Measurements from ENCODE around the gene IDH3G. TPM values are rescaled to one million over a fixed set of nuclear protein-coding genes. Genes with fewer than 3 reads are reported as not detected.

The IDH3G gene
- total and polyA plus RNA-seq, 2 donors (not counting 3 experiments of a cell fraction or from before 2014, with no cell fraction given), result 57.7 to 116 TPM

DNA sequence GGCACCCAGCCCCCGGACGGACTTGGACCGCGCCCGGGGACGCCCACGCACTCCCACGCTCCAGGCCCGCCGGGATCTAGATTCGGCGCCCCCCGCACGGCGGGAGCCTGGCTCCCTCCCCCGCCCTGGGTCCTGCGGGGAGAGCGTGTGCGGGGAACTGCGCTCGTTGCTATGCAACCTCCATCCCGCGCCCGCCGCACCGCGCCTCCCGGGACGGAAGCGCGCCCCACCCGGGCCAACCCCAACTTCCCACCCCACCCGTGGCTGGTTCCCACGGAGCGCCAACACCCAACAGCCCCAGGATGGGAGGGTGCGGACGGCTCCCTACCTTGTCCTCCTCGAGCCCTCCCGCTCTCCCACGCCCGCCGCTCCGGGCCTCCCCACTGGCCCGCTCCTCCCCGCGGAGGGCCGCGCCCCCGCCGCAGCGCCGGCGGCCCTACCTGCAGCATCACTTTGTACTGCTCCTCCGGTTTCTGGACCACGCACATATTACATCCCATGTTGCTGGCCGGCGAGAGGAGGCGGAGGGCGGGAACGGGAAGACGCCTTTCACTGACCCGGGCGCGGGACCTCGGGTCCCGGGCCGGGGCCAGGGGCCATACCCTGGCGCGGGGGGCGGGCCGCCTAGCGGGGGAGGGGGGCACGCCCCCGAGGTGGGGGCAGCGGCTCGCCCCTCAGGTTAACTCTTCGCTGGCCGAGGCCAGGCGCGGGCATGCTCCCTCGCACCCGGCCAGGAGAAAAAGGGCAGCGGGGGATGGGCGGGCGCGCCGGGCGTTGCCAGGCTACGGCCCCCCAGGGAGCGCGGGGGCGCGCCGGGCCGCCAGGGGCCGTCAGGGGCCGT lies 35.8 kb upstream of the IDH3G start, which contains the start of gene PDZD4:
Gene PDZD4, minus strand, starts transcription at position 746 of the 841 bp plus-strand sequence. Its CDS starts 246 bp downstream, at position 500.
- TF ChIP-seq EZH2 (IDR thresholded peaks at IDR 0.05; ENCODE audit: borderline replicate concordance, low read depth, low read length, severe bottlenecking), result peak; percentile 72
- TF ChIP-seq FOS (IDR thresholded peaks at IDR 0.05; ENCODE audit: borderline replicate concordance, insufficient read depth, low read length), result no peak
- dilution Hi-C loops (cut with MboI; ENCODE audit: extremely low pct_ligation_motif_present, low sequenced_read_pairs) (no loop called here), intact Hi-C loops (cut with micrococcal nuclease) (no loop called here)
- Histone ChIP-seq H3K36me3 (ENCODE audit: control insufficient read depth in 2 of 2, extremely low read depth in 1 of 2, insufficient read depth in 2 of 2, low read length in 2 of 2) (no peaks in the 10 kb centered on the region), H3K4me3 (replicated peaks in 1 of 3; ENCODE audit: insufficient read depth in 1 of 3, low read depth in 1 of 3, low read length in 3 of 3) (no peak within 1 kb of the TSS), H3K4me1 (ENCODE audit: control insufficient read depth, extremely low read depth, insufficient read depth, low read length) (no peaks in the 10 kb centered on the region), H2AFZ (ENCODE audit: low read depth, low read length) (no peak within 1 kb of the TSS), H3K27ac (ENCODE audit: insufficient read depth, low read depth, low read length) (no peak within 1 kb of the TSS), H3K27me3 (ENCODE audit: control insufficient read depth in 2 of 2, insufficient read depth in 2 of 2, low read length in 2 of 2) (peaks cover 33 to 38% of the 10 kb centered on the region in 2 experiments), H3K79me2 (ENCODE audit: control insufficient read depth, insufficient read depth, low read length) (no peaks in the 10 kb centered on the region), H3K9me3 (replicated peaks; ENCODE audit: control insufficient read depth, insufficient read depth, low read length) (no peaks in the 10 kb centered on the region), H4K20me1 (replicated peaks; ENCODE audit: control insufficient read depth, extremely low read depth, insufficient read depth, low read length) (no peaks in the 10 kb centered on the region), H3K9me1 (replicated peaks; ENCODE audit: control insufficient read depth, extremely low read depth, insufficient read depth, low read length) (no peaks in the 10 kb centered on the region), H3K4me2 (ENCODE audit: insufficient read depth, low read length) (no peak within 1 kb of the TSS), H3K9ac (replicated peaks; ENCODE audit: extremely low read depth, insufficient read depth, low read length) (no peak within 1 kb of the TSS)
- CTCF ChIA-PET, result no interaction called here
- POLR2A ChIA-PET, result no interaction called here
- DNase-seq (ENCODE audit: low read depth, low spot score), result no peak
- BruUV-seq (replicated peaks), result no TSS peak
- no peak for FAIRE-seq

GRCh38 chrX:153829549-153829798 lies 35.3 kb upstream of the IDH3G start:
- Histone ChIP-seq H3K27me3 (ENCODE audit: control insufficient read depth in 2 of 2, insufficient read depth in 2 of 2, low read length in 2 of 2) (peaks cover 33 to 38% of the 10 kb centered on the region in 2 experiments), H4K20me1 (replicated peaks; ENCODE audit: control insufficient read depth, extremely low read depth, insufficient read depth, low read length) (no peaks in the 10 kb centered on the region), H3K4me1 (ENCODE audit: control insufficient read depth, extremely low read depth, insufficient read depth, low read length) (no peaks in the 10 kb centered on the region), H3K4me2 (ENCODE audit: insufficient read depth, low read length) (no peak overlapping the region), H3K36me3 (ENCODE audit: control insufficient read depth in 2 of 2, extremely low read depth in 1 of 2, insufficient read depth in 2 of 2, low read length in 2 of 2) (no peaks in the 10 kb centered on the region), H3K79me2 (ENCODE audit: control insufficient read depth, insufficient read depth, low read length) (no peaks in the 10 kb centered on the region), H3K4me3 (replicated peaks in 1 of 3; ENCODE audit: insufficient read depth in 1 of 3, low read depth in 1 of 3, low read length in 3 of 3) (no peak overlapping the region), H3K9ac (replicated peaks; ENCODE audit: extremely low read depth, insufficient read depth, low read length) (no peak overlapping the region), H3K9me3 (replicated peaks; ENCODE audit: control insufficient read depth, insufficient read depth, low read length) (no peaks in the 10 kb centered on the region), H2AFZ (ENCODE audit: low read depth, low read length) (no peak overlapping the region), H3K9me1 (replicated peaks; ENCODE audit: control insufficient read depth, extremely low read depth, insufficient read depth, low read length) (no peaks in the 10 kb centered on the region), H3K27ac (ENCODE audit: insufficient read depth, low read depth, low read length) (no peak overlapping the region)
- TF ChIP-seq EZH2 (IDR thresholded peaks at IDR 0.05; ENCODE audit: borderline replicate concordance, low read depth, low read length, severe bottlenecking), result peak; percentile 92
- TF ChIP-seq POLR2A (IDR thresholded peaks at IDR 0.05; ENCODE audit: low read depth, low read length), result no peak
- BruUV-seq (replicated peaks), result no TSS peak
- FAIRE-seq (no peak), DNase-seq (ENCODE audit: low read depth, low spot score) (no peak)
- intact Hi-C loops (cut with micrococcal nuclease), result no loop called here
- dilution Hi-C loops (cut with MboI; ENCODE audit: extremely low pct_ligation_motif_present, low sequenced_read_pairs), result no loop called here
- ChIA-PET CTCF (no interaction called here), POLR2A (no interaction called here)

All from endothelial cell of umbilical vein (primary cell).